CD1c-positive myeloid dendritic cell (primary cell): ENCODE results near the gene COLEC12.
A peak's percentile ranks its signal among the peaks of the same experiment; 100 is the strongest.
"Not testable (repeated sequence)": the region's sequence is repeated elsewhere in the genome, so short reads cannot be mapped to it uniquely, and the experiment has no call there.

Experiments used
- DNase-seq: peaks from one replicate; pipeline ENCODE4 v3.0.0-alpha.2; 2016; ENCODE audit errors: extremely low spot score

Gene COLEC12

GRCh38 chr18:326846-327245 lies 173.7 kb downstream of the COLEC12 start:
- no peak for DNase-seq

- peak; percentile 29 for DNase-seq
These were observed 177.3 kb downstream of the COLEC12 start for GRCh38 chr18:323253-323622.

- DNase-seq: no peak
These were observed 178.5 kb downstream of the COLEC12 start for GRCh38 chr18:321865-322467.

- DNase-seq: no peak
These were observed 180.3 kb downstream of the COLEC12 start for GRCh38 chr18:320155-320554.

GRCh38 chr18:319720-320119 lies 180.8 kb downstream of the COLEC12 start:
- DNase-seq: no peak

GRCh38 chr18:318791-319291 lies 181.7 kb downstream of the COLEC12 start:
- DNase-seq: no peak

GRCh38 chr18:317618-318017 lies 182.9 kb downstream of the COLEC12 start:
- no peak for DNase-seq

GRCh38 chr18:316393-316792 lies 184.1 kb downstream of the COLEC12 start:
- DNase-seq: no peak

GRCh38 chr18:313931-314330 lies 186.6 kb downstream of the COLEC12 start:
- DNase-seq: no peak

- no peak for DNase-seq
These were observed 188.1 kb downstream of the COLEC12 start for GRCh38 chr18:312415-312814.

GRCh38 chr18:310042-310441 lies 190.5 kb downstream of the COLEC12 start:
- DNase-seq: no peak

GRCh38 chr18:308086-308485 lies 192.4 kb downstream of the COLEC12 start:
- DNase-seq: not testable (repeated sequence)

- DNase-seq: no peak
These were observed 193.8 kb downstream of the COLEC12 start for GRCh38 chr18:306608-307255.

- no peak for DNase-seq
These were observed 195.4 kb downstream of the COLEC12 start for GRCh38 chr18:305003-305501.

- DNase-seq: no peak
These were observed 196.9 kb downstream of the COLEC12 start for GRCh38 chr18:303607-304006.

GRCh38 chr18:303011-303410 lies 197.5 kb downstream of the COLEC12 start:
- no peak for DNase-seq

GRCh38 chr18:302097-302496 lies 198.4 kb downstream of the COLEC12 start:
- DNase-seq: no peak

- no peak for DNase-seq
These were observed 202.6 kb downstream of the COLEC12 start for GRCh38 chr18:297936-298335.

- DNase-seq: no peak
These were observed 204.6 kb downstream of the COLEC12 start for GRCh38 chr18:295756-296490.

GRCh38 chr18:294566-294965 lies 205.9 kb downstream of the COLEC12 start:
- no peak for DNase-seq

GRCh38 chr18:293536-293935 lies 207.0 kb downstream of the COLEC12 start:
- DNase-seq: no peak

- no peak for DNase-seq
These were observed 208.2 kb downstream of the COLEC12 start for GRCh38 chr18:292271-292670.

GRCh38 chr18:289970-290369 lies 210.5 kb downstream of the COLEC12 start:
- DNase-seq: not testable (repeated sequence)
